ENCODE measurements around the gene RCOR2.

DNA sequence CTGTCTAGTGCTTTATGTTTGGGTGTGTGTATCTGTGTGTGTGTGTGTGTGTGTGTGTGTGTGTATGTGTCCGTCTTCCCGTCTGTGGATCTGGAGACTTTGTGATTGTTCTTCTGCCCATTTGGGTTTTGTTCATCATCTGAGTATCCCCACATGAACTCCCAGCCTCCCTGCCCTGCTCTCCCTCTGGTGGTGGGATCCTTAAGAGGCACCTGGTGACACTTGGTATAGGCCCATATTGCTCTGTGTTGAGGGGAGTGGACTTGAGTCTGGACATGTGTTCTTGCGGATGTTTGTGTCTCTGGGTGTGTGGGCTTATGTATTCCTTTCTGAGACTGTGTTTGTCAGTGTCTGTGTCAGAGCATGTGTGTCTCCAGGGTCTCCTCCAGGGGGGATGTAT is 15.3 kb downstream of the RCOR2 start:
- TF ChIP-seq, protein P1, sequence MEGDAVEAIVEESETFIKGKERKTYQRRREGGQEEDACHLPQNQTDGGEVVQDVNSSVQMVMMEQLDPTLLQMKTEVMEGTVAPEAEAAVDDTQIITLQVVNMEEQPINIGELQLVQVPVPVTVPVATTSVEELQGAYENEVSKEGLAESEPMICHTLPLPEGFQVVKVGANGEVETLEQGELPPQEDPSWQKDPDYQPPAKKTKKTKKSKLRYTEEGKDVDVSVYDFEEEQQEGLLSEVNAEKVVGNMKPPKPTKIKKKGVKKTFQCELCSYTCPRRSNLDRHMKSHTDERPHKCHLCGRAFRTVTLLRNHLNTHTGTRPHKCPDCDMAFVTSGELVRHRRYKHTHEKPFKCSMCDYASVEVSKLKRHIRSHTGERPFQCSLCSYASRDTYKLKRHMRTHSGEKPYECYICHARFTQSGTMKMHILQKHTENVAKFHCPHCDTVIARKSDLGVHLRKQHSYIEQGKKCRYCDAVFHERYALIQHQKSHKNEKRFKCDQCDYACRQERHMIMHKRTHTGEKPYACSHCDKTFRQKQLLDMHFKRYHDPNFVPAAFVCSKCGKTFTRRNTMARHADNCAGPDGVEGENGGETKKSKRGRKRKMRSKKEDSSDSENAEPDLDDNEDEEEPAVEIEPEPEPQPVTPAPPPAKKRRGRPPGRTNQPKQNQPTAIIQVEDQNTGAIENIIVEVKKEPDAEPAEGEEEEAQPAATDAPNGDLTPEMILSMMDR (IDR thresholded peaks at IDR 0.05): no peak; the same call in 1 of the 2 replicates
- TF ChIP-seq ZFX (IDR thresholded peaks at IDR 0.05; ENCODE audit: borderline replicate concordance): no peak
